ENCODE results near the gene FBXO17.

GRCh38 chr19:38919837-38920601, 55.5 kb downstream of the FBXO17 start:
- TF ChIP-seq SMC3 (conservative IDR thresholded peaks at IDR 0.05; ENCODE audit: poor library complexity) = no peak
- TF ChIP-seq CTCF (IDR thresholded peaks at IDR 0.05; ENCODE audit: poor library complexity, severe bottlenecking) = no peak
- no peak for TF ChIP-seq POLR2AphosphoS5 (IDR thresholded peaks at IDR 0.05)
- no peak for TF ChIP-seq EZH2 (IDR thresholded peaks at IDR 0.05; ENCODE audit: borderline replicate concordance, insufficient read depth, low read length, poor library complexity, severe bottlenecking)
- TF ChIP-seq REST (IDR thresholded peaks at IDR 0.05; ENCODE audit: borderline replicate concordance) = no peak
- no peak for TF ChIP-seq EP300 (conservative IDR thresholded peaks at IDR 0.05; ENCODE audit: poor library complexity, severe bottlenecking)

Measured in neural cell (in vitro differentiated cells).